ENCODE measurements around the gene PACS2.
A peak's percentile ranks its signal among the peaks of the same experiment; 100 is the strongest.
"Not testable (repeated sequence)": the region's sequence is repeated elsewhere in the genome, so short reads cannot be mapped to it uniquely, and the experiment has no call there.

PACS2 gene

GRCh38 chr14:105316968-105317510 is 2.5 kb downstream of the PACS2 start:
- no peak for DNase-seq

GRCh38 chr14:105317546-105317945 is 3.0 kb downstream of the PACS2 start:
- no peak for DNase-seq

- DNase-seq: no peak
Observed at GRCh38 chr14:105322791-105323556, 8.4 kb downstream of the PACS2 start.

GRCh38 chr14:105323663-105324062 is 9.1 kb downstream of the PACS2 start:
- no peak for DNase-seq

GRCh38 chr14:105324080-105324778 is 9.7 kb downstream of the PACS2 start:
- DNase-seq: no peak

GRCh38 chr14:105324871-105325270 is 10.3 kb downstream of the PACS2 start:
- DNase-seq: no peak

- DNase-seq: no peak
Observed at GRCh38 chr14:105325303-105325702, 10.8 kb downstream of the PACS2 start.

- no peak for DNase-seq
Observed at GRCh38 chr14:105325716-105326567, 11.4 kb downstream of the PACS2 start.

GRCh38 chr14:105326568-105326867 is 12.0 kb downstream of the PACS2 start:
- DNase-seq: no peak

- no peak for DNase-seq
Observed at GRCh38 chr14:105326891-105327694, 12.5 kb downstream of the PACS2 start.

- not testable (repeated sequence) for DNase-seq
Observed at GRCh38 chr14:105327695-105328045, 13.1 kb downstream of the PACS2 start.

- no peak for DNase-seq
Observed at GRCh38 chr14:105328070-105328677, 13.6 kb downstream of the PACS2 start.

GRCh38 chr14:105328678-105329390 is 14.3 kb downstream of the PACS2 start:
- DNase-seq: no peak

GRCh38 chr14:105329411-105330150 is 15.0 kb downstream of the PACS2 start:
- no peak for DNase-seq

- peak in 1 of 2 experiments; percentile 23 for DNase-seq
Observed at GRCh38 chr14:105330491-105330895, 15.9 kb downstream of the PACS2 start.

- no peak for DNase-seq
Observed at GRCh38 chr14:105331575-105332349, 17.2 kb downstream of the PACS2 start.

- no peak for DNase-seq
Observed at GRCh38 chr14:105332350-105332874, 17.9 kb downstream of the PACS2 start.

GRCh38 chr14:105333020-105333490 is 18.5 kb downstream of the PACS2 start:
- DNase-seq: no peak

GRCh38 chr14:105333613-105334364 is 19.2 kb downstream of the PACS2 start:
- DNase-seq: no peak
